HG03103 (cell line): Measurements from ENCODE around the gene LEP.

ENCODE experiments used
- ATAC-seq: cut with Tn5 transposase; IDR thresholded peaks from one replicate; pipeline ENCODE4 v1.9.1; 2021; ENCODE audit warnings: low read depth; ENCODE audit not compliant: unreplicated experiment

Gene LEP

GRCh38 chr7:128243273-128243672 is 2.2 kb downstream of the LEP start:
- ATAC-seq, result no peak

DNA sequence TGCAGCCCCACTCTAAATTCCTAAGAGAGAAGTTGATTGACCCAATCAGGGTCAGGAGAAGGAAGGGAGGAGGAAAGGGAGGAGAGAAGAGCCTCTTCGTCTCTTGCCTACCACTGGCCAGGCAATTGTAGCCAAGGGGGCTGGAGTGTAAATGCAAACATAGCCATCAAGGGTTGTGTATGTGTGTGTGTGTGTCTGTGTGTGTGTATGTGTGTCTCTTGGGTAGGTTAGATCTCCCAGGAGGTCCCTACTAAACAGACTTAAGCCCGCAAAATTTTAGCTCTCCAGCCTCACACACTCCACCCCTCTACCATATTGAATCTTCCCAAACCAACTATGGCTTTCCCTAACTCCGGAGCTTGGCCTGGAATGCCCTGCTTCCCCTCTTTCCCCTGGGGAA is 3.8 kb downstream of the LEP start:
- no peak for ATAC-seq

DNA sequence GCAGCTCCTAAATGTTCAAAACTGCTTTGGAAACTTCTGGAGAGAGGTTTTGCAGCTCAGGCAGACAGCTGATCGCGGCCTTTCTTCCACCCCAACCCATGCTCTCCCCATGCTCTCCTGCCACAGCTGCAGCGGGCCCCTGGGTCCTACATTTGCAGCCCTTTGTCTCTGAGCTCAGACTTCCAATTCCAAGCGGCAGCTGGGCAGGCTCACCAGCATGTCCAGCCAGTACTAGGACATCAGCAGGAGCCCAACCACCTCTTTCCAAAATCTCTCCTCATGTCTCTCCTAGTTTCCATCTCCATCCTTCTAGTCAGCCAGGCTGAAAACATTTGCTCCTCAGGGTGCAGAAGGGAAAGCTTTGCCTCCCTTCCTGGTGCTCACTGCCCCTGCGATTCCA is 6.0 kb downstream of the LEP start:
- no peak for ATAC-seq

DNA sequence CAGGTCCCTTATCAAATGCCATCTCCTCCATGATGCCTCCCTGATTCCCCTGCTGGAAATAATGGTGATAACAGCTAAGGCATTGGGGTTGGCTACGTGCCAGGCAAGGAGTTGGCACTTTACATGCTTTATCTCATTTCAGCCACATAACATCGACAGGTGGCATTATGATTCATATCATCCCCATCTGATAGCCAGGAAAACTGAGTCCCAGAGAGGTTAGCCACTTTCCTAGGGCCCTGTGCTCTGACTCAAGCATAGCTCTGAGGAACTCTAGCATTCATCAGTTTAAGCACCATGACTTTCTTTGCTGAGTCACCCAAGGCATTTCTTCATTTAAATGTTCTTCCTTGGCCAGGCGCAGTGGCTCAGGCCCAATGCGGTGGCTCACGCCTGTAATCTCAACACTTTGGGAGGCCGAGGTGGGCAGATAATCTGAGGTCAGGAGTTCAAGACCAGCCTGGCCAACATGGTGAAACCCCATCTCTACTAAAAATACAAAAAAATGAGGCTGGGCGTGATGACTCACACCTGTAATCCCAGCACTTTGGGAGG is 6.6 kb downstream of the LEP start:
- no peak for ATAC-seq

DNA sequence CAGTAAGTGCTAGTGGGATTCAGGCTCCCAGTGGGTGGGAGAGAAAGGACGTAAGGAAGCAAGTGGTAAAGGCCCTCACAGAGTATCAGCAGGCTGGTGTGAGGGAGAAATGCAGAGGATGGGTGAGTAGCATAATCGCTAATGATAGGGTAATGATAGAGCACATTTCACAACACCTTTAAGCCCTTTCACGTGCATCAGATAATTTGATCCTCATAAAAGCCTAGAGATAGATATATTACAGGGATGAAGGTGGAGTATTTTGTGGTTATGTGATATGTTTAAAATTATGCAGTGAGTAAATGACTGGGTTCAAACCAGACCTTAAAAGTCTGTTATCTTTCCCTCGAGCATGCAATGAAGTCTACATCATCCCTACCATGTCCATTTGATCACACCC is 10.3 kb downstream of the LEP start:
- ATAC-seq, result no peak

DNA sequence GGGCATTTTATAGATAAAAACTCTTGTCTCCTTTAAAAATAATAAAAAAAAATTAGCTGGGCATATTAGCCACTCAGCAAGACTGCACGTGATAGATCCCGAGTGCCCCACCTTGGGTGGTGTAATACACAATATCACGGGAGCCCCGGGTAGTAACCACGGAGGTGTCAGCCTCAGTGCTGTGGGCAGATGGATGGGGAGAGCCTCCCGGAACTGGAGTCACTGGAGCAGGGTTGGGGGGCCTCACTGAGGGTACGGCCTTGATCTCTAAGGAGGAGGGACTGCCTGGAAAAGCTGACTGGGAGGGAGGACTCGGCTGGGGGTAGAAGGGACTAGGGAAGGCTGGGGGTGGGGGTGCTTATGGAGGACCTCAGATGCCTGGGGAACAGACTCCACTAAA is 12.6 kb downstream of the LEP start:
- ATAC-seq, result no peak

DNA sequence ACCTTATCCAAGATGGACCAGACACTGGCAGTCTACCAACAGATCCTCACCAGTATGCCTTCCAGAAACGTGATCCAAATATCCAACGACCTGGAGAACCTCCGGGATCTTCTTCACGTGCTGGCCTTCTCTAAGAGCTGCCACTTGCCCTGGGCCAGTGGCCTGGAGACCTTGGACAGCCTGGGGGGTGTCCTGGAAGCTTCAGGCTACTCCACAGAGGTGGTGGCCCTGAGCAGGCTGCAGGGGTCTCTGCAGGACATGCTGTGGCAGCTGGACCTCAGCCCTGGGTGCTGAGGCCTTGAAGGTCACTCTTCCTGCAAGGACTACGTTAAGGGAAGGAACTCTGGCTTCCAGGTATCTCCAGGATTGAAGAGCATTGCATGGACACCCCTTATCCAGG is 13.4 kb downstream of the LEP start:
- no peak for ATAC-seq

- no peak for ATAC-seq
Measured at GRCh38 chr7:128255271-128255670, 14.2 kb downstream of the LEP start.

- no peak for ATAC-seq
Measured at GRCh38 chr7:128257458-128257857, 16.4 kb downstream of the LEP start.

DNA sequence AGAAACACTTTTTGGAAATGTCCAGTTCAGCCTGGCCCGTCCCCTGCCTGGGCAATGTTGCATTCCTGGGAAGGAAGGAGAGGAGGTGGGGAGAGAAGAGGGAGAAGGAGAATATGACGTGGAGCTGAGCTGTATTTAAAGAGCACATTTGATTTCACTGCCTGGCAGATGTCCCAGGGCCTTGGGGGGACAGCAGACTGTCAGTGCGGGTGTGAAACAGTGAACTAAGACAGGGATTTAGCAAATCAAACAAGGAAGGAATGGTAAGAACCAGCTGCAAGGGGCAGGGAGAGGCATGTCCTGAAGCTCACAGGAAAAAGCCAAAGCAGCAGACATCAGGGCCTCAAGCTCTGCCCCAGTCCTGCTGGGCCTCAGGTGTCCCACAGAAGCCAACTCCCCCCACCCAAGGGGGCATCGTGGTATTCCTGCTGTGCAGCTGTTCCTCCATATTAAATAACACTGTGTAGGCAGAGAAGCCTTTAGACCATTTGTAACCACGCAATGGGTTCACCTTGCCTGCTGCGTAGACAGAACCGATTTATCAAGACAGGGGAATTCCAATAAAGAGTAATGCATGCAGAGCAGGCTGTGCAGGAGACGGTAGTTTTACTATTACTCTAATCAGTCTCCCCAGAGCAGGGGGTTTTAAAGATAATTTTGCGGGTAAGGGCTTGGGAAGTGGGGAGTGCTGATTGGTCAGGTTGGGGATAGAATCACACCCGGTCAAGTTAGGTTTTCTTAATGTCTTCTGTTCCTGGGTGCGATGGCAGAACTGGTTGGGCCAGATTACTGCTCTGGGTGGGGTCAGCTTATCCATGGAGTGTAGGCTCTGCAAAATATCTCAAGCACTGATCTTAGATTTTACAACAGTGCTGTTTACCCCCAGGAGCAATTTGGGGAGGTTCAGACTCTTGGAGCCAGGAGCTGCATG is 18.3 kb downstream of the LEP start:
- ATAC-seq, result no peak

GRCh38 chr7:128260069-128260795 is 19.2 kb downstream of the LEP start:
- no peak for ATAC-seq

DNA sequence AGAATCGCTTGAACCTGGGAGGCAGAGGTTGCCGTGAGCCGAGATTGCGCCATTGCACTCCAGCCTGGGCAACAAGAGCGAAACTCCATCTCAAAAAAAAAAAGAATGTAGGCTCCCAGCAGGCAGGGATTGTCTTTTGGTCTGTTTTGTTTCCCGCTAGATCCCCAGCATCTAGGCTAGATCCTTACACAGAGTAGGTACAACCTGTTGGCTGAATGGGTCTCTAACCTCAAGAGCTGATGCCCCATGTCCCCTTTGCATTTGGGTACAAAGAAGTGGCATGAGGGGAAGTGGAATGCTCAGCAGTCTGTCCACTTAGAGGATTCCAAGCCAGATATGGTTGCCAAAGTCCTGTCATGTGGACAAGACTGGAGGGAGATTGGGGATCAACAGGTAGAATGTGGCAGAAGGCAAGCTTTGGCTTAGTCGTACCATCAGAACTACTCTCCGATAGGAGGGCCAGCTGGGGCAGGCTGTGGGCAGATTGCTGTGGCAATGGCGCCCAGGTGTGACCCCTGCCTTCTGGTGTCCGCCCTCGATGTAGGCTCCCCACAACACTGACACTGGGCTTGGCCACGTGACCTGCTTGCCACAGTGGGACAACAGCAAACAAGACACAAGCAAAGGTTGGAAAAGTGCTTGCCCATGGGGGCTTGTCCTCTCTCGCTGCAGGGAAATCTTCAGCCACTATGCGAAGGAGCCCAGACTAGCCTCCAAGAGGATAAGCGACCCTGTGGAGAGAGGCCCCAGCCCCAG is 21.4 kb downstream of the LEP start:
- ATAC-seq, result no peak

DNA sequence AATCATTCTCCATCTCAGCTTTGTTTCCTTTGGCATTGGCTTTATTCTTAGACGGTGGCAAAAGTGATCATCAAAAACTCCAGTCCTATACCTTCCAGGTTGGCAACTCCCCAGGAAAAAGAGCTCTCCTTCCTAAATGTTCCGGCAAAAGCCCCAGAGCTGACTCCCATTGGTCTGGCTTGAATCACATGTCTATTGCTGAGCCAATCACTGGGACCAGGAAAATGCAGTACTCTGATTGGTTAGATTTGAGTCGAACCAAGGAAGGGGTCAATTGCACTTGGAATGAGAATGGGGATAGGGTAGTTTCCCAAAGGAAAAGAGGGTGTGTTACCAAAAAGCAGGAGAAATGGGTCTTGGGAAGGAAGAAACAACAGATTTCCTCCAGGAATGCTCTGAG is 22.3 kb downstream of the LEP start:
- ATAC-seq, result no peak

GRCh38 chr7:128264477-128264876 is 23.4 kb downstream of the LEP start:
- ATAC-seq, result no peak

GRCh38 chr7:128265156-128265905 is 24.3 kb downstream of the LEP start:
- ATAC-seq, result no peak

DNA sequence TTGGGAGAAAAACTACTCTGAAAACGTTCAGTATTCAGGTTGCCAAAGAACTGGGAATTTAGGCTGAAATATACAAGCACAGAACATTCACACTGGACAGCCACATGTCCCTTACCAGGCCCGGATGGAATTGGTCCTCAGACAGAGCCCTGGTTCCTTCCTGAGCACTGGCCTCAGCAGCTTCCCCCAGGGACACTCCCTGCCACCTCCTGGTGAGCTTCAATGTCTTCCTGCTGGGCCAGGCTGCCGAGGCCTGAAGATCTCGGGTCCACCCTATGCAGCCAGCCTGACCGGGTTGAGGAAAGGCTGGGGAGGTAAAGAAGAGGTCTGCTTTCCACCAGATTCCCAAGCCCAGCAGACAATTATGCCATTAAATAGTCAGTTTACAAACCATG is 24.8 kb downstream of the LEP start:
- no peak for ATAC-seq

DNA sequence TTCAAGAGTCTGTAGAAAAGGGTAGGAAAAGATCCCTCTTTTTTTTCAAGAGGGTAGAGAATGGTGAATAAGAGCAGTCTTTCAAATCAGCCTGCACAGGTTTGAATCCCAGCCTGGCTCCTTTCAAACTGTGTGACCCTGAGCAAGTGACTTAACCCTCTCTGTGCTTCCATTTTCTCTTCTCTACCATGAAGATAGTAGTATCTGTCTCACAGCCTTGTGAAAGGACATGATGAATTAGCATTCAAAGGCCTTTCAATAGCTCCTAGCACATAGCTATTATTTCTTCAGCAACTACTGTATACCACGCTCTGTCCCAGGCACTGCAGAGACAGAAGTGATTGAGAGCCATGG is 25.4 kb downstream of the LEP start:
- ATAC-seq, result no peak

- no peak for ATAC-seq
Measured at GRCh38 chr7:128266883-128267594, 26.0 kb downstream of the LEP start.

GRCh38 chr7:128267595-128267924 is 26.5 kb downstream of the LEP start:
- no peak for ATAC-seq

GRCh38 chr7:128268233-128268632 is 27.2 kb downstream of the LEP start:
- no peak for ATAC-seq
